ENCODE data around the gene PLA2G7. TPM values are rescaled to one million over a fixed set of nuclear protein-coding genes. Genes with fewer than 3 reads are reported as not detected.

The PLA2G7 gene
- total and polyA plus RNA-seq, 4 experiments from 2014 or later, result 11.1 to 12.7 TPM; not detected in 2

DNA sequence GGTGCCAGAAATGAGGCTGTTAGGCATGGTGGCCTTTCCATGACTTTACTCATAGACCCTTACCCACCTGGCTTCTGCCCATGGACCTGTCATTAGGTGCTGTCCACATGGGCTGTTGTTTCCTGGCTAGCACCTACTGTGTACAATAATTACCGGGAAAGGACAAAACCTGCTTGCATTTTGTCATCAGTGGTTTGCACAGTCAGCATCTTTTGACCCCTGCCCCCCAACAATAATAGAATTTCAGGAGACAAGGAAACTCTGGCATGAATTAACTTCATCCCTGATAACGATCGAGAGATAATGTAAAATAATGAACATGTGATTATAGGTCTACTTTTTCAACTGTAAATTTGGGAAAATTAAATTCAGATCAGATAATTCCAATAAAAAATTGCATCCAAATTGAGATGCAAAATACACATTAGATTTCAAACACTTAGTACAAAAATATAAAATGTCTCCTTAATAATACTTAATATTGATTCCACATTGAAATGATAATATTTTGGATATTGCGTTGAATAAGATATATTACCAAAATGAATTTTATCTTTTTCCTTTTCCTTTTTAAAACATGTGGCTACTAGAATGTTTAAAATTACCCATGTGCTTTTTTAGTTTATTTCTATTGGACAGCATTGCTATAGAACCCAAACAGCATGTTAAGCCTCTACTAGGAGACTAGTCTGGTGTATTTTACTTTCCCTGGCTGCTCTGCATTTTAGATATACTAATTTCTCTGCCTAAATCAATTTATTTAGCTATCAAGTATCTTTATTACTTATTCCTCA lies 24.0 kb upstream of the PLA2G7 start:
- Histone ChIP-seq H3K36me3 (ENCODE audit: insufficient read depth, low read length) (no peaks in the 10 kb centered on the region), H3K27me3 (ENCODE audit: insufficient read depth, low read length) (no peaks in the 10 kb centered on the region), H3K4me1 (ENCODE audit: insufficient read depth, low read length) (no peaks in the 10 kb centered on the region), H3K9me3 (ENCODE audit: control insufficient read depth in 1 of 2, low read length in 2 of 2) (no peaks in the 10 kb centered on the region), H3K4me3 (ENCODE audit: low read length in 2 of 2) (no peak overlapping the region), H3K27ac (ENCODE audit: low read depth, low read length) (no peak overlapping the region)
- intact Hi-C loops (cut with micrococcal nuclease), result no loop called here
- CTCF ChIA-PET (ENCODE audit: partially characterized antibody), result no interaction called here
- no peaks in the 10 kb centered on the region for H3K4me1 Mint-ChIP-seq
- DNase-seq, result no peak
- H3K27ac Mint-ChIP-seq, result no peak overlapping the region
- no peak overlapping the region for H3K4me3 Mint-ChIP-seq
- peaks cover 0 to 3% (median 0%) of the 10 kb centered on the region in 8 donors for H3K9me3 Mint-ChIP-seq
- no peaks in the 10 kb centered on the region for H3K36me3 Mint-ChIP-seq
- H3K27me3 Mint-ChIP-seq, result peaks cover 6 to 7% of the 10 kb centered on the region in 2 donors
- POLR2A ChIA-PET (ENCODE audit: partially characterized antibody), result no interaction called here

DNA sequence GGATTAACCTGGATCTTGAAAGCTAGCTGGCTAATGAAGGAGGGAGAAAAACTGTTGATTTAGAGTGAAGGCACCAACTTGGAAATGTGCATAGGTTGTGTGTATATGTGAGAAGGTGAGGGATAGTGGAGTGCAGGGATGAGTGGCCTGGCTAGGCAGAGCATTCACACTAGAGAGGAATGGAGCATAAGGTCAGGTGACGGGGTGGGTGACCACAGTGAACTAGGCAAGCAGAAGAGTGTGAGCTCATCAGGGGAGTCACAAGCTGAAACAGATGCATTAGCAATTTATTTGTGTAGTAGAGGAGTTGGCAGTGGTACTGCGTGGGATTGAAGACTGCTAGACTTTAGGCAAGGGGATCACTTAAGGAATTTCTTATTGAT lies 22.0 kb upstream of the PLA2G7 start:
- intact Hi-C loops (cut with micrococcal nuclease), result no loop called here
- no peaks in the 10 kb centered on the region for H3K4me1 ChIP-seq (ENCODE audit: insufficient read depth, low read length)
- ChIA-PET CTCF (ENCODE audit: partially characterized antibody) (no interaction called here), POLR2A (ENCODE audit: partially characterized antibody) (no interaction called here)
- Mint-ChIP-seq H3K27me3 (peaks cover 5 to 8% of the 10 kb centered on the region in 2 donors), H3K9me3 (peaks cover 0 to 3% (median 0%) of the 10 kb centered on the region in 8 donors), H3K4me1 (no peaks in the 10 kb centered on the region), H3K27ac (no peak overlapping the region), H3K4me3 (no peak overlapping the region), H3K36me3 (no peaks in the 10 kb centered on the region)
- H3K4me3 ChIP-seq (ENCODE audit: low read length in 2 of 2), result no peak overlapping the region
- H3K27ac ChIP-seq (ENCODE audit: low read depth, low read length), result no peak overlapping the region
- DNase-seq, result no peak
- H3K36me3 ChIP-seq (ENCODE audit: insufficient read depth, low read length), result no peaks in the 10 kb centered on the region
- no peaks in the 10 kb centered on the region for H3K27me3 ChIP-seq (ENCODE audit: insufficient read depth, low read length)
- no peaks in the 10 kb centered on the region for H3K9me3 ChIP-seq (ENCODE audit: control insufficient read depth in 1 of 2, low read length in 2 of 2)

DNA sequence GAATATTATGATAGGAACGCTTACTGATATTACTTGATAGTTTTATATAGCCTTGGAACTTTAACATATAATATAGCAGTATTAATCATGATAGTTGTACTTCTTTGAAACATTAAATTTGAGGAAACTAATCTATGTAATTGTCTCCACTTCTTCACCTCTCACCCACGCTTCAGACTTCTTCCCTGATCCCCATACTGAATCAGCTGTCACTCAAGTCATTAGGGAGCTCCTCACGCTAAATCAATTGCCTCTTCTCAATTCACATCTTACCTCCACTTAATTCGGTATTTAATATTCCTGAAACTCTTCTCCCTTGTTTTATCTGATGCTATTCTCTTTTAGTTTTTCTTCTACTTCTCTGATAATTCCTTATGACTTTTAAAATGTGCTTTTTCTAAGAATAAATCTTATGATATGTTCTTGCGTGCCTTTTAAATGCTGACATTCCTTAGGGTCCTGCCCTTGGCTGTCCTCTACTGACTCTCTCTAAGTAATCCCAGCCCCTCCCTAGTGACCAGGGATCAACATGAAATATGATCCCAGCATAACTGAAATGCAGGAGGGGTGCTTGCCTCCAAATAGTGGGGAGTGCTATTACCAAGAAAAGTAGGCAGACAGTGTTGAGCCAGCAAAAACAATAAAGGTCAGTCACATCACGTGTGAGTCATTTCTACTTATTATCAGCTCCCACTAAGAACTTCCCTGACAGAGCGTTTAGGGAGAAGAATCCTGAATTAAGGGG lies 21.5 kb upstream of the PLA2G7 start:
- no peaks in the 10 kb centered on the region for H3K9me3 ChIP-seq (ENCODE audit: control insufficient read depth in 1 of 2, low read length in 2 of 2)

DNA sequence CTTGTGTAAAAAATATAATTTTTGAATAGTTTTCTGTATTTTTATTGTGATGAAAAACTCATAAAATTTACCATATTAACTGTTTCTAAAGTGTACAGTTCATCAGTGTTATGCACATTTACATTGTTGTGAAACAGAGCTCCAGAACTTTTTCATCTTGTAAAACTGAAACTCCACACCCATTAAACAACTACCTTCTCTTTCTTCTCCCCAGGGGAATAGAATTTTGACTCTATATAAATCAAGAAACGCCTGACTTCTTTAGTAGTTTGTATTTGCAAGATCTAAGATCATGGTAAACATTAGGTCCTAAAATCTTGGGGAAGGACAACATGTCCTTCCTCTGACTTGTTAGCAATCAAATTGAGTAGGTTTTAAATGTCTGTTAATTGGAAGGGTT lies 20.7 kb upstream of the PLA2G7 start:
- Histone ChIP-seq H3K27ac (ENCODE audit: low read depth, low read length) (no peak overlapping the region), H3K4me1 (ENCODE audit: insufficient read depth, low read length) (no peaks in the 10 kb centered on the region), H3K9me3 (ENCODE audit: control insufficient read depth in 1 of 2, low read length in 2 of 2) (no peaks in the 10 kb centered on the region), H3K4me3 (ENCODE audit: low read length in 2 of 2) (no peak overlapping the region), H3K27me3 (ENCODE audit: insufficient read depth, low read length) (no peaks in the 10 kb centered on the region), H3K36me3 (ENCODE audit: insufficient read depth, low read length) (no peaks in the 10 kb centered on the region)
- H3K36me3 Mint-ChIP-seq, result no peaks in the 10 kb centered on the region
- no peak overlapping the region for H3K27ac Mint-ChIP-seq
- no peak for DNase-seq
- H3K4me3 Mint-ChIP-seq, result no peak overlapping the region
- H3K9me3 Mint-ChIP-seq, result no peaks in the 10 kb centered on the region
- intact Hi-C loops (cut with micrococcal nuclease), result no loop called here
- H3K4me1 Mint-ChIP-seq, result no peaks in the 10 kb centered on the region
- H3K27me3 Mint-ChIP-seq, result peaks cover 3 to 10% of the 10 kb centered on the region in 2 donors
- ChIA-PET POLR2A (ENCODE audit: partially characterized antibody) (no interaction called here), CTCF (ENCODE audit: partially characterized antibody) (no interaction called here)

More for the DNA sequence above, 21.5 kb upstream of the PLA2G7 start:
- no peak overlapping the region for H3K27ac ChIP-seq (ENCODE audit: low read depth, low read length)
- DNase-seq, result no peak
- peaks cover 5 to 8% of the 10 kb centered on the region in 2 donors for H3K27me3 Mint-ChIP-seq
- H3K36me3 Mint-ChIP-seq, result no peaks in the 10 kb centered on the region
- intact Hi-C loops (cut with micrococcal nuclease), result no loop called here
- H3K27ac Mint-ChIP-seq, result no peak overlapping the region
- H3K27me3 ChIP-seq (ENCODE audit: insufficient read depth, low read length), result no peaks in the 10 kb centered on the region
- no peaks in the 10 kb centered on the region for H3K4me1 Mint-ChIP-seq
- POLR2A ChIA-PET (ENCODE audit: partially characterized antibody), result no interaction called here
- H3K4me3 Mint-ChIP-seq, result no peak overlapping the region
- peaks cover 0 to 3% (median 0%) of the 10 kb centered on the region in 8 donors for H3K9me3 Mint-ChIP-seq
- no peaks in the 10 kb centered on the region for H3K4me1 ChIP-seq (ENCODE audit: insufficient read depth, low read length)
- H3K36me3 ChIP-seq (ENCODE audit: insufficient read depth, low read length), result no peaks in the 10 kb centered on the region
- CTCF ChIA-PET (ENCODE audit: partially characterized antibody), result no interaction called here
- H3K4me3 ChIP-seq (ENCODE audit: low read length in 2 of 2), result no peak overlapping the region

DNA sequence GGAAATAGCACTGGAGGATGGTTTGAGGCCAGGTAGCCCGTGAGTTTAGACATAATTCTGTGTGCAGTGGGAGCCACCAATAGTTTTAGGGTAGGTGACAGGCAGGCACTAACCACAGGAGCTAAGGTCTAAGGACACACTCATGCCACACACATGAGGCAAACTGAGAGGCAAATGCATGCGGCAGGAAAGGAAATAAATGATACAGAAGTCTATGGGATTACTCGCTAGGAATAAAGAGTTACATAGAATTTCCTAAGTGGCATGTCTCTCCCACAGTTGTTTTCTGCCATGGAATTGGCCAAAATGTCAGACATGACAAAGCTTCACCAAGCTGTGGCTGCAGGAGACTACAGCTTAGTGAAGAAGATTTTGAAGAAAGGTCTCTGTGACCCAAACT lies 16.5 kb upstream of the PLA2G7 start:
- intact Hi-C loops (cut with micrococcal nuclease), result no loop called here
- Mint-ChIP-seq H3K27ac (no peak overlapping the region), H3K4me3 (no peak overlapping the region), H3K4me1 (no peaks in the 10 kb centered on the region), H3K9me3 (no peaks in the 10 kb centered on the region), H3K27me3 (peaks cover 0 to 6% of the 10 kb centered on the region in 2 donors), H3K36me3 (no peaks in the 10 kb centered on the region)
- Histone ChIP-seq H3K27ac (ENCODE audit: low read depth, low read length) (no peak overlapping the region), H3K4me1 (ENCODE audit: insufficient read depth, low read length) (no peaks in the 10 kb centered on the region), H3K9me3 (ENCODE audit: control insufficient read depth in 1 of 2, low read length in 2 of 2) (no peaks in the 10 kb centered on the region), H3K36me3 (ENCODE audit: insufficient read depth, low read length) (no peaks in the 10 kb centered on the region), H3K27me3 (ENCODE audit: insufficient read depth, low read length) (no peaks in the 10 kb centered on the region), H3K4me3 (ENCODE audit: low read length in 2 of 2) (no peak overlapping the region)
- CTCF ChIA-PET (ENCODE audit: partially characterized antibody), result no interaction called here
- DNase-seq, result no peak
- POLR2A ChIA-PET (ENCODE audit: partially characterized antibody), result no interaction called here

DNA sequence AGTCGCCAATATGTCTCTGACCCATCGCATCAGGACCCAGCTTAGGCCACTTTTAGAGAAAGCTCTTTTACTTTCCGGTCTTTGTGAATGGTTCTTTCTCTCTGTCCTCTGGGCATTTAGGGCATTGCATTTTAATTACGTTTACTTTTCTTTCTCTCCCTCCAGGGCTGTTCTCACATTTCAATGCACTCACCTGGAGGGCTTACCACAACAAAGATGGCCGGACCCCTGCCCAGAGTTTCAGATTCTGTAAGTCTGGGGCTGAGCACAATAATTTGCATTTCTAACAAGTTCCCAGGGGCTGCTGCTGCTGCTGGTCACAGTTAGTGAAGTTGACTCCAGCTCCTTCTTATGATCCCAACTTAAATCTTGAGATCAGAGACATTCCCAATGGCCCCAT lies 14.6 kb upstream of the PLA2G7 start:
- H3K9me3 Mint-ChIP-seq, result peaks cover 0 to 3% (median 0%) of the 10 kb centered on the region in 8 donors
- ChIA-PET POLR2A (ENCODE audit: partially characterized antibody) (no interaction called here), CTCF (ENCODE audit: partially characterized antibody) (no interaction called here)
- no peak overlapping the region for H3K4me3 Mint-ChIP-seq
- Histone ChIP-seq H3K27ac (ENCODE audit: low read depth, low read length) (no peak overlapping the region), H3K9me3 (ENCODE audit: control insufficient read depth in 1 of 2, low read length in 2 of 2) (no peaks in the 10 kb centered on the region), H3K27me3 (ENCODE audit: insufficient read depth, low read length) (no peaks in the 10 kb centered on the region), H3K4me3 (ENCODE audit: low read length in 2 of 2) (no peak overlapping the region), H3K36me3 (ENCODE audit: insufficient read depth, low read length) (no peaks in the 10 kb centered on the region), H3K4me1 (ENCODE audit: insufficient read depth, low read length) (no peaks in the 10 kb centered on the region)
- intact Hi-C loops (cut with micrococcal nuclease), result no loop called here
- DNase-seq, result no peak
- H3K27me3 Mint-ChIP-seq, result peaks cover 4 to 13% of the 10 kb centered on the region in 2 donors
- no peak overlapping the region for H3K27ac Mint-ChIP-seq
- no peaks in the 10 kb centered on the region for H3K36me3 Mint-ChIP-seq
- H3K4me1 Mint-ChIP-seq, result no peaks in the 10 kb centered on the region

DNA sequence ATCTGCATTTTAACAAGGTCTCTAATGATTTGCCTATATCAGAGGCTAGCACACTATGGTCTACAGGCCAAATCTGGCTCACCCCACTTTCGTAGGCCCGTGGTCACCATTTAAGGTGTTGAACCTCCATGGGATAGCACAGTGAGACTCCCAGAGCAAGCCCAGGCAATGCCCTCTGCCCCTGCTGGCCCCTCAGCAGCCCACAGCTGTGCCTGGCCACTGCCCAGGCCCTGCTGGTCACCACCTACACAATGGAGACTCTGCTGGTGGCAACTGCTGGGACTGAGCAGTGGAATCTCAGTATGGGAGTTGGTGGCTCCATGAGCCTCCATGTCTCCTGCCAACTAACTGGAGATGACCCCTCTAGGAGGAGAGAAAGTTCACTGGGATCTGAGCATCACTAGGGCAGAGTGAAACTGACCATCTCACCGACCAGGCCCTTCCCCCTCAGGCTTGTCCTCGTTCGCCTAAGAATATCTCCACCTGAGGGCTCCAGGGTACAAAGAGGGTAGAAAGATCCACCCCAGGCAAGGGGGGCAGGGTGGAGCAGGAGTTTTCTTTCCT lies 13.8 kb upstream of the PLA2G7 start:
- Mint-ChIP-seq H3K27ac (no peak overlapping the region), H3K36me3 (no peaks in the 10 kb centered on the region), H3K4me1 (no peaks in the 10 kb centered on the region), H3K9me3 (peaks cover 0 to 3% (median 0%) of the 10 kb centered on the region in 8 donors), H3K4me3 (no peak overlapping the region), H3K27me3 (peaks cover 5 to 15% of the 10 kb centered on the region in 2 donors)
- H3K4me3 ChIP-seq (ENCODE audit: low read length in 2 of 2), result no peak overlapping the region
- no peak for DNase-seq
- POLR2A ChIA-PET (ENCODE audit: partially characterized antibody), result no interaction called here
- no peaks in the 10 kb centered on the region for H3K36me3 ChIP-seq (ENCODE audit: insufficient read depth, low read length)
- CTCF ChIA-PET (ENCODE audit: partially characterized antibody), result no interaction called here
- intact Hi-C loops (cut with micrococcal nuclease), result no loop called here
- H3K9me3 ChIP-seq (ENCODE audit: control insufficient read depth in 1 of 2, low read length in 2 of 2), result no peaks in the 10 kb centered on the region
- no peaks in the 10 kb centered on the region for H3K4me1 ChIP-seq (ENCODE audit: insufficient read depth, low read length)
- no peaks in the 10 kb centered on the region for H3K27me3 ChIP-seq (ENCODE audit: insufficient read depth, low read length)
- H3K27ac ChIP-seq (ENCODE audit: low read depth, low read length), result no peak overlapping the region
